GM21528 (cell line): ENCODE measurements around the gene NKAIN2.
"Not testable (repeated sequence)": the region's sequence is repeated elsewhere in the genome, so short reads cannot be mapped to it uniquely, and the experiment has no call there.

Experiments
- ATAC-seq: cut with Tn5 transposase; IDR thresholded peaks from one replicate; pipeline ENCODE4 v1.9.1; 2021; ENCODE audit warnings: mild to moderate bottlenecking, moderate library complexity; ENCODE audit not compliant: unreplicated experiment, low FRiP score

Gene NKAIN2

DNA sequence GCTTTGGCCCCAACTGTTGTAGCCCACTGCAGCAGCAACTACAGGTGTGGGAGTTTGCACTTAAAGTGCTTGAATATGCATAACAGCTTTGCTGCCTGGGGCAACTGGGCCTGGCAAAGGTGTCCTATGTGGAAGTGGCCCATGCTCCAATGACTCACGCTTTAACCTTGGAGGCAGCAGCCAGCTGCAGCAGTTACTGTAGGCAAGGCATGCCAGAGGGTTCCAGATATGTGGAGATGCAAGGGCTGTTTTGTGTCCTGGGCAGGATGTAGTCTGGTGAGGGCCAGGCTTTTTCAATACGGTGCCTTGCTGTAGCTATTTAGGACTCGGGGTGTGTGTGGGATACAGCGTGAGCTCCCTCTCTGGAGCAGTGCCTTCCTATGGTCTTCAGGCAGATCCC is 150.3 kb downstream of the NKAIN2 start:
- ATAC-seq = no peak

GRCh38 chr6:123956492-123957139 is 153.0 kb downstream of the NKAIN2 start:
- ATAC-seq = no peak

DNA sequence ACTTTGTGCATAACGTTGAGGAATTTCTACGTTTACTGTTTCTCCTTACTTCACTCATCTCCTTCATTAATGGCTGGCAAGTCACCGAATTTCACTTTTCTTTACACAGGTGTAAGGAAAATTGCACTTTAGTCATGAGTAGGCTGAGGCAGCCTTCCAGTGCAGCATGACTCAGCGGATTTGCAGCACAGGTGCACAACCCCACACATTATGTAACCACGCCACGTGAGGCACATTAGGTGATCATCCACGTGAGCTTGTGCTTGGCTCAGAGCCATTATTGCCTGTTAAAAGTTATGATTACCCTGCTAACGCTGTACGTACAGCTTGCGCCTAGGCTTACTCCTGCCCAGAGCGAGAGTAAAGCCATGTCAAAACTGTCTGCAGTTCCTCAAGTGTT is 158.8 kb downstream of the NKAIN2 start:
- ATAC-seq = no peak

DNA sequence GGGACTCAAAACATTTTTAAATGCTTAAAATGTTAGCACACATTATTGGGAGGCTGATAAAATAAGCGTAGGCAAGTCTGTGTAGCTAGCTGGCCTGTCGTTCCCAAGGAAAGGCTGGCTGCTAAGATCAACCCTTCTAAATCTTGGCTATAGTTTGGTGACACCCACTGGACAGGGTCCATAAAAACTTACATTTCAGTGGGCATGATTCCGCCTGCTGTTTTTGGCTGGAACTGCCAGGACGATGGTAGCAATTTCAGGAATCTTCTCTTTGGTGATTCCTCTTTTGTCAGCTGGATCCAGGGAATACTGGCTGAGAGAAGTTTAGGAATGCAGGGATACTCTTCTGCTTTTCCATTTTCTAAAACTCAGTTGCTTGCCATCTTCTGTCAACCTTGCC is 162.2 kb downstream of the NKAIN2 start:
- ATAC-seq = no peak

- ATAC-seq = no peak
Observed at GRCh38 chr6:123966618-123967017, 163.0 kb downstream of the NKAIN2 start.

- ATAC-seq = no peak
Observed at GRCh38 chr6:123967905-123968304, 164.2 kb downstream of the NKAIN2 start.

GRCh38 chr6:123972600-123973294 is 169.1 kb downstream of the NKAIN2 start:
- no peak for ATAC-seq

DNA sequence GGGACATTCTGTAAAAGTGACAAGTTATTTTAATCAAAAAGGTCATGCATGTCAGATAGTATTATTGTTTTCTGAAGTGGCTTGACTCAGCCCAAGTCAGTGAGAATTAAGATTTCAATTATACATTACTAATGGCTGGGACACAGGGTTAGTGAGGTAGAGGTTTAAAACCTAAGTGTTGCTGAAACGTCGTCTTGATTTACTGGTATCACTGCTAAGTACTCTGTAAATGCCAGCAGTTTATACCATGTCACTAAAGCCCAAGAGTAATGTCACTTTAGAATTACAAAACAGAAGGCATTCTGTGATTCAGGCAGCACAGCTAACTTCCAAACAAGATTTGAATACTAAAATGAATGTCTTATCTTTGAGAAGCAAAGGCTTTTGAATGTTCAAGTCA is 176.6 kb downstream of the NKAIN2 start:
- ATAC-seq = no peak

- ATAC-seq = no peak
Observed at GRCh38 chr6:123986938-123987337, 183.3 kb downstream of the NKAIN2 start.

DNA sequence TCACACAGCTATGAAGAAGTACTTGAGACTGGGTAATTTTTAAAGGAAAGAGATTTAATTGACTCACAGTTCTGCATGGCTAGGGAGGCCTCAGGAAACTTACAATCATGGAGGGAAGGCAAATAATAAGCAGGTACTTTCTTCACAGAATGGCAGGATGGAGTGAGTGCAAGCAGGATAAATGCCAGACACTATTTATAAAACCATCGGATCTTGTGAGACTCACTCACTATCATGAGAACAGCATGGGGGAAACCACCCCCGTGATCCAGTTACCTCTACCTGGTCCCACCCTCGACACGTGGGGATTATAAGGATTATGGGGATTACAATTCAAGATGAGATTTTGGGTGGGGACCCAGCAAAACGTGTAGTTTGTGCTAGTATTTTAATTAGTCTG is 186.3 kb downstream of the NKAIN2 start:
- not testable (repeated sequence) for ATAC-seq

- ATAC-seq = no peak
Observed at GRCh38 chr6:123990376-123990775, 186.7 kb downstream of the NKAIN2 start.

GRCh38 chr6:123994168-123994567 is 190.5 kb downstream of the NKAIN2 start:
- no peak for ATAC-seq

- no peak for ATAC-seq
Observed at GRCh38 chr6:123994891-123995635, 191.4 kb downstream of the NKAIN2 start.

GRCh38 chr6:123997223-123997622 is 193.6 kb downstream of the NKAIN2 start:
- no peak for ATAC-seq

DNA sequence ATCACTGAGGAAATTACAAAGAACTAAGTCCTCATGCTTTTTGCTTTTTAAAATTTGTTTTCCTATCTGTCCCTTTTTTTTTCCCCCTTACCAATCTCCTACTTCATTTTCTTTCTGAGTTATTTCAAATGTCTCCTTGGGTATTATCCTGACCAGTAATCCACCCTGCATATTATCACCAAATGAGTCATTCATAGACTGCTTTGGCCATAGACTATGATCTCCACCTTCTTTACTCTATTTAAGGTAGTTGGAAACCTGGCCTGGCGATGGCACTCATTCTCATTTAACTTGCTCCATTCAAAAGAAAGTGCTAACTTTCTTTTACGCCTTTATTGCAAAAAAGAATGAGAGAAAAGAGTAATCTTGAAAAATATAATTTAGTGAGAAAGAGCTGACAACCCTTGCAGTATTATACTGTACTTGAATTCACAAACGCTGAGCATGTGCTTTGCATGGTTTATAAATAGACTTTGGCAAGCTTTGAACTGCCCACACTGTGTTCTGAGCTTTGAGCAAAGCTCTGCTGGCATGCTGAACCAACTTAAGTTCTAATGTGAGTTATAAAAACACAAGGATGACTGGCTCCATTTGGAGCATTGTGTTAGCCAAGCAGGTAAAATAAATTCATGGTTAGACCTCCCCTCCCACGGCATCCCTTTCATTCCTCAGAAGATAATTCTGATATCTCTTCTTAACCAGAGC is 198.9 kb downstream of the NKAIN2 start:
- ATAC-seq = no peak

GRCh38 chr6:124007266-124007665 is 203.6 kb downstream of the NKAIN2 start:
- no peak for ATAC-seq

DNA sequence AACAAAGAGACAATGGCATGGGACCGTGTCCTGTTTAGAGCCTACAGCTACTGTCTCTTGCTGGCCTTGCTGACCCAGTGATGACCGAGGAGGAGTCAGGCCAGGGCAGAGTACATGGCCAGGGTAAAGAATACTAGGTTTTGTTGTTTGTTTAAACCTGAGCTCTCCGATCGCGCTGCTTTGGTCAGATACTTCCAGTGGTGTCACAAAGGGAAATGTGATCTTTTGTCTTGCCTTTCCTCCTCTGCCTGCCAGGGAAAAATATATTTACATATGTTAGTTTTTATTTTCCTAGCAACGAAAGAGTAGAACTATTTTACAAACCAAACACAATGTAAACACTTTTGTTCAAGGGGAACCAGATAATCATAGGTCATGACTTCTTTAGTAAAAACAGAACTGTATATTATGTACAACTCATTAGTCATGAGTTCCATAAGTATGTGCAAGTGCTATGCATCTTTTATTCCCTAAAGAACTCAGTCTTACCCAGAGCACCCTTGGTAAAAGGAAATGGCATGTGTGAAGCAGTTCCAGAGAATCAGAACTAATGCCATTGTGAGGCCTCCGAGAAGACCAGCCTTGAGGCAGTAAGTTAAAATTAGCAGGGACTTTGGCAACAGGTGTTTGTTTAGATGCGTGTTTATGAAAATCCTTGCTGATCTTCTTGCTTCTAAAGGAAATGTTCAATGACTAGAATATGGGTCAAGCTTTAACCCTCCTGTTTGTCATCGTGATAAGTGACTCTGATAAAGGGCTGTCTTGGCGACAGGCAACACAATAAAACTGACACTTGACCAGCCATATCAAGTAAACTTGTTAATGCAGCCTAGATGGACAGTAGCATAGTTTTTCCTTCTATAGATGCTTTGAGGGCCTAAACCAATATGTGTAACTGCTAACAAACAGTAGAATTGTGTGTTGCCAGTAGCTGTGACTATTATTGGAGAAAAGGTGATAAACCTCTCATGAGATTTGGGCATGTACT is 204.6 kb downstream of the NKAIN2 start:
- no peak for ATAC-seq

DNA sequence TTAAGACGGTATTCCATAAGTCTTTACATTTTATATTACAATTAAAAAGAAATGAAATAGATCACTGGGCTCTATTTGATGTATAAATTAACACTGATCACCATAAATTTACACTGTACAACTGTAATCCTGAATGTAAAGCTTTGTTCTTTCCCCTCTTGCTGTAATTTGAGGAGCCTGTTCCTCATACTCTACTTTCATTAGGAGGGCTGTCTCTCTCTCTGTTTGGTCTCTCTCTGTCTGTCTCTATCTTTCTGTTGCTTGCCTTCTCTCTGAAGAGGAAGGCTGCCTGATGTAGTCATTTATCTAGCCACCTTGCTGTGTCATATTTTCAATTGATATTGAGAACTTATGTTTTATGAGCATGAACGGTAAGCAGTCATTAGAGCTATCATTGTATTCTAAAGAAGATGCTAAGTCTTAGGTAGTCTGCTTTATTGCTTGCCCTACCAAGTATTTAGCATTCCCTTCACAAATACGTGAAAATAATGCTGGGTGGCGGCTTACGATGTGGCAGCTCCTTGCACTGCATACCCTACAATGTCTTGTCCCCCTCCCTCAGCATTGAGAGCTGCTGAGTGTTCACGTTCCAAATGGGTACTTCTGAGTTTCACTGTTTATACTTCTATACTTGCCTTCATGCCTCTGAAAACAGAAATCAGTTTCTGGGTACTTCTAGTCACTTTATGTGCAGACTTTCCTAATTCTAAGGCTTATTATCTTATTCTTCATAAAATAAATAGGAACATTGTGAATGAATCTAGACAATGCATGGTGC is 205.5 kb downstream of the NKAIN2 start:
- no peak for ATAC-seq

DNA sequence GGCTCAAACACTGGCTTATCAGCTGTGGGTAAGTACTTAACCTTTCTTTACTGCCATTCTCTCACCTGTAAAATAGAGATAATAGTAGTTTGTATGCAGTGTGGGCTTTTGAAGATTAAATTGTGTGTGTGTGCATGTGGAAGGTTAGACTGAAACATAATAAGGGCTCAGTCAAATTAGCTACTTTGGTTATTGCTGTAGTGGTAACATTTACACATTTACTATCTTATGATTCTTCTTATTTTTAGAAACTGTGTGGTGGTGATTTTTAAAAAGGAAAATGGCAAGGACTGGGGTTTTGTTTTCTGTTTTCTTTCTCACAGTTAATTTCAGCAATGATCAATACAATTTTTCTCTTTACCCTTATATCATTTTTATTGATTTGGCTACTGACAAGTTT is 206.9 kb downstream of the NKAIN2 start:
- no peak for ATAC-seq
